ENCODE results near the gene SLC8A2. TPM values are rescaled to one million over a fixed set of nuclear protein-coding genes. Genes with fewer than 3 reads are reported as not detected.

SLC8A2 gene
- total and polyA plus RNA-seq, 8 donors: 0.06 to 0.34 (median 0.20) TPM; not detected in 1

DNA sequence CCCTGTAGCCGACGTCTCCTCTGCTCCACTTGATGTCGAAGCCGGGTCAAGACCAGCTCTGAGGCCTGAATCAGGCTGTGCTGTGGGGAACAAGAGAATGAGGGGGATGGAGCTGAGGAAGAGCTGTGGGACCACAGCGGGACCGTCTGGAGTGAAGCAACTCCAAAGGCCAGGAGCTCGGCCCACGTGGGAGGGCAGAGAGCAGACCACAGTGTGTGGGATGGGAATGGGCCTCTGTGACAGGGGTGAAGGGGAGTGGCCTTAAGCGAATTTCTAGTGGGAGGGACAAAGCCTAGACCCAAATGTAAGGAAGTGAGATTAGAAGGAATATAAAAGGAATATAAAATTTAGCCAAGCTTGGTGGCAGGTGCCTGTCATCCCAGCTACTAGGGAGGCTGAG is 3.8 kb upstream of the SLC8A2 start:
- ATAC-seq (no peak), DNase-seq (peak in 1 of 4 donors; percentile 49)
- no peaks in the 10 kb centered on the region for H3K9me3 ChIP-seq
- intact Hi-C loops (cut with DNase I): no loop called here
- no peak for TF ChIP-seq CTCF (IDR thresholded peaks at IDR 0.05)
- no peaks in the 10 kb centered on the region for H3K36me3 ChIP-seq
- no peak overlapping the region for H3K4me3 ChIP-seq
- no peaks in the 10 kb centered on the region for H3K4me1 ChIP-seq
- H3K27me3 ChIP-seq: peaks cover 12 to 35% of the 10 kb centered on the region in 2 donors
- H3K27ac ChIP-seq: no peak overlapping the region

DNA sequence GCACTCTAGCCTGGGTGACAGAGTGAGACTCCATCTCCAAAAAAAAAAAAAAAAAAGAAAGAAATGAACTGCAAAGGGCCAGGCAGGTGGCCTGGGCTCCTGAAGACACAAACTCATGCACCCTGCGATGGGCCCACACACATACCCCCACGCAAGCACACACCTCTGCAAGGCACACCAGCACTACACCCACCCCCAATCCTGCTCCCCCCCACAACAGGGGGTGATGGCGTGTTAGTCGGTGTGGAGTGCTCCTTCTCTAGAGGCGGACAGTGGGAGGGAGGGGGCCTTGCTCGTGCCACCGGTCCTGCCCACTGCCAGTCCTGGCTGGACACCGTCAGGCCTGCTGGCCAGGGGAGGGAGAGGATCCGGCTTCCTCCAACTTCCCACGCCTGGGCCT is 1.6 kb upstream of the SLC8A2 start:
- DNase-seq: peak in 1 of 4 donors; percentile 48
- H3K36me3 ChIP-seq: no peaks in the 10 kb centered on the region
- H3K27ac ChIP-seq: no peak overlapping the region
- no peaks in the 10 kb centered on the region for H3K4me1 ChIP-seq
- no peak for ATAC-seq
- H3K9me3 ChIP-seq: no peaks in the 10 kb centered on the region
- no peak for TF ChIP-seq CTCF (IDR thresholded peaks at IDR 0.05)
- peaks cover 19 to 56% of the 10 kb centered on the region in 2 donors for H3K27me3 ChIP-seq
- H3K4me3 ChIP-seq: no peak overlapping the region
- intact Hi-C loops (cut with DNase I): no loop called here

DNA sequence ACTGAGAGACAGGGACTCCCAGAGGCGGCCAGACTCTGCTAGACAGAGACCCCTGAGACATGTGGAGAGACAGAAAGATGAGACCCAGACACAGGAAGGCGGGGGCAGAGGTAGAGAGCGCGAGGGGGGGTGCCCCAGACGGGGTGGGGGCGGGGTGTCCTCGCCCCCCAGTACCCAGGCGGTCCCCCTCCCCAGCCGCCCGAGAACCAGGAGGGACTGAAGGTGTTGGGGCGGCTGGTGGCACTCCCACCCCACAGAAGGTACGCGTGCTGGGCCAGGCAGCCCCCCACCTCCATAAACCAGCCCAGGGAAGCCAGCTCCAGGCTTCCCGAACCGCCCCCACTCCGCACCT is 336 bp downstream of the SLC8A2 start:
- Histone ChIP-seq H3K4me3 (no peak overlapping the region), H3K27me3 (peaks cover 19 to 76% of the 10 kb centered on the region in 2 donors), H3K9me3 (no peaks in the 10 kb centered on the region), H3K4me1 (no peaks in the 10 kb centered on the region), H3K27ac (no peak overlapping the region), H3K36me3 (no peaks in the 10 kb centered on the region)
- TF ChIP-seq CTCF (IDR thresholded peaks at IDR 0.05): no peak
- intact Hi-C loops (cut with DNase I): no loop called here
- DNase-seq (peak in 1 of 4 donors; percentile 56), ATAC-seq (no peak)

GRCh38 chr19:47470447-47471195 is 1.1 kb downstream of the SLC8A2 start:
- DNase-seq: peak in 1 of 4 donors; percentile 39
- no peaks in the 10 kb centered on the region for H3K4me1 ChIP-seq
- TF ChIP-seq CTCF (IDR thresholded peaks at IDR 0.05): no peak
- H3K4me3 ChIP-seq: no peak overlapping the region
- H3K36me3 ChIP-seq: no peaks in the 10 kb centered on the region
- H3K9me3 ChIP-seq: no peaks in the 10 kb centered on the region
- intact Hi-C loops (cut with DNase I): no loop called here
- no peak for ATAC-seq
- H3K27me3 ChIP-seq: peaks cover 19 to 83% of the 10 kb centered on the region in 2 donors
- H3K27ac ChIP-seq: no peak overlapping the region

- Histone ChIP-seq H3K36me3 (no peaks in the 10 kb centered on the region), H3K27me3 (peaks cover 19 to 92% of the 10 kb centered on the region in 2 donors), H3K9me3 (no peaks in the 10 kb centered on the region), H3K4me1 (no peaks in the 10 kb centered on the region), H3K27ac (no peak overlapping the region), H3K4me3 (no peak overlapping the region)
- intact Hi-C loops (cut with DNase I): no loop called here
- no peak for TF ChIP-seq CTCF (IDR thresholded peaks at IDR 0.05)
- DNase-seq (peak in 1 of 4 donors; percentile 63), ATAC-seq (no peak)
Observed at GRCh38 chr19:47469719-47470118, 2.0 kb downstream of the SLC8A2 start.
